ENCODE data around the gene NUP35.
A peak's percentile ranks its signal among the peaks of the same experiment; 100 is the strongest.

DNA sequence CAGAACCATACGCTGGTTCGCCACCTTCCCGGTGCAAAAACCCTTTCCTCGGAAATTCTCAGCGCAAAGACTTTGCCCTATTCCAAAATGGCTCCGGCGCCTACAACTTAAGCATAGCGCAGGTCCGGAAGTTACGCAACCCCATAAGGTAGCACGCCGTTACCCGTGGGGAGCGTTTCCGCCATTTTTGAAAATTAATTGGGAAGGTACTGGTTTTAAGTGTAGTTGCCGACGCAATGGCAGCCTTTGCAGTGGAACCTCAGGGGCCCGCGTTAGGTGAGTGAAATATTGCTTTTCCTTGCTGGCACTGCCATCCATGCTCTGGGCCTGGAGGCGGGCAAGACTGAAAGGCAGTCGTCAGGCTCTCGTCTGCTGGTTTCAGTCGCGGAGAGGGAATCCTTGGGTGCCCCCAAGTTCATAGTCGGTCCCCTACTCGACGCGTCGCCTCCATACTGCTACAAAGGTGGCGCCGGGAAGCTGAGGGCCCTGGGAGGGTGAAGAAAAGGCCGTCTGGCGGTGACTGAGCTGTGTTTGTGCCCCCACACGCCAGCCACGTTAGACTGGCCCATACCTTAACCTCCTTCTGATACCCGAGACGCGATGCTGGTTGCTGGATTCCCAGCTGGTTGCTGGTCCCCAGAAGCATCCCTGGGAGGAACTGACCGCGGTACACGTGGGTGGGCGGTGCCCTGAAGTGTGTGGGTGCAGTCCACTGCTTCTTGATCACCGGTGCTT lies at the start of gene NUP35:
- TF ChIP-seq HDAC2 (IDR thresholded peaks at IDR 0.05) (no peak), CEBPB (IDR thresholded peaks at IDR 0.05) (peak; percentile 96 to 99), FOSL2 (IDR thresholded peaks at IDR 0.05) (no peak), FOSL2 (CRISPR knock-in tag; IDR thresholded peaks at IDR 0.05) (0 out of 2 replicates have a peak, but pooled peaks have one; percentile 23), RFX5 (IDR thresholded peaks at IDR 0.05) (no peak), CBX2 (IDR thresholded peaks at IDR 0.05; ENCODE audit: borderline replicate concordance, low read depth) (no peak), FOXS1 (CRISPR knock-in tag; IDR thresholded peaks at IDR 0.05) (no peak), POLR2A (IDR thresholded peaks at IDR 0.05; ENCODE audit: low read length) (peak; percentile 45), JUNB (IDR thresholded peaks at IDR 0.05) (no peak)
- TF ChIP-seq, protein P1, sequence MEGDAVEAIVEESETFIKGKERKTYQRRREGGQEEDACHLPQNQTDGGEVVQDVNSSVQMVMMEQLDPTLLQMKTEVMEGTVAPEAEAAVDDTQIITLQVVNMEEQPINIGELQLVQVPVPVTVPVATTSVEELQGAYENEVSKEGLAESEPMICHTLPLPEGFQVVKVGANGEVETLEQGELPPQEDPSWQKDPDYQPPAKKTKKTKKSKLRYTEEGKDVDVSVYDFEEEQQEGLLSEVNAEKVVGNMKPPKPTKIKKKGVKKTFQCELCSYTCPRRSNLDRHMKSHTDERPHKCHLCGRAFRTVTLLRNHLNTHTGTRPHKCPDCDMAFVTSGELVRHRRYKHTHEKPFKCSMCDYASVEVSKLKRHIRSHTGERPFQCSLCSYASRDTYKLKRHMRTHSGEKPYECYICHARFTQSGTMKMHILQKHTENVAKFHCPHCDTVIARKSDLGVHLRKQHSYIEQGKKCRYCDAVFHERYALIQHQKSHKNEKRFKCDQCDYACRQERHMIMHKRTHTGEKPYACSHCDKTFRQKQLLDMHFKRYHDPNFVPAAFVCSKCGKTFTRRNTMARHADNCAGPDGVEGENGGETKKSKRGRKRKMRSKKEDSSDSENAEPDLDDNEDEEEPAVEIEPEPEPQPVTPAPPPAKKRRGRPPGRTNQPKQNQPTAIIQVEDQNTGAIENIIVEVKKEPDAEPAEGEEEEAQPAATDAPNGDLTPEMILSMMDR (IDR thresholded peaks at IDR 0.05): no peak
- TF ChIP-seq, protein P2, sequence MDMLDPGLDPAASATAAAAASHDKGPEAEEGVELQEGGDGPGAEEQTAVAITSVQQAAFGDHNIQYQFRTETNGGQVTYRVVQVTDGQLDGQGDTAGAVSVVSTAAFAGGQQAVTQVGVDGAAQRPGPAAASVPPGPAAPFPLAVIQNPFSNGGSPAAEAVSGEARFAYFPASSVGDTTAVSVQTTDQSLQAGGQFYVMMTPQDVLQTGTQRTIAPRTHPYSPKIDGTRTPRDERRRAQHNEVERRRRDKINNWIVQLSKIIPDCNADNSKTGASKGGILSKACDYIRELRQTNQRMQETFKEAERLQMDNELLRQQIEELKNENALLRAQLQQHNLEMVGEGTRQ (IDR thresholded peaks at IDR 0.05): peak; percentile 46
- TF ChIP-seq, protein P3, sequence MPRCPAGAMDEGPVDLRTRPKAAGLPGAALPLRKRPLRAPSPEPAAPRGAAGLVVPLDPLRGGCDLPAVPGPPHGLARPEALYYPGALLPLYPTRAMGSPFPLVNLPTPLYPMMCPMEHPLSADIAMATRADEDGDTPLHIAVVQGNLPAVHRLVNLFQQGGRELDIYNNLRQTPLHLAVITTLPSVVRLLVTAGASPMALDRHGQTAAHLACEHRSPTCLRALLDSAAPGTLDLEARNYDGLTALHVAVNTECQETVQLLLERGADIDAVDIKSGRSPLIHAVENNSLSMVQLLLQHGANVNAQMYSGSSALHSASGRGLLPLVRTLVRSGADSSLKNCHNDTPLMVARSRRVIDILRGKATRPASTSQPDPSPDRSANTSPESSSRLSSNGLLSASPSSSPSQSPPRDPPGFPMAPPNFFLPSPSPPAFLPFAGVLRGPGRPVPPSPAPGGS (IDR thresholded peaks at IDR 0.05): peak; percentile 55; the same call in 2 of the 3 replicates
- TF ChIP-seq, protein P4, sequence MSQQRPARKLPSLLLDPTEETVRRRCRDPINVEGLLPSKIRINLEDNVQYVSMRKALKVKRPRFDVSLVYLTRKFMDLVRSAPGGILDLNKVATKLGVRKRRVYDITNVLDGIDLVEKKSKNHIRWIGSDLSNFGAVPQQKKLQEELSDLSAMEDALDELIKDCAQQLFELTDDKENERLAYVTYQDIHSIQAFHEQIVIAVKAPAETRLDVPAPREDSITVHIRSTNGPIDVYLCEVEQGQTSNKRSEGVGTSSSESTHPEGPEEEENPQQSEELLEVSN (IDR thresholded peaks at IDR 0.05; ENCODE audit: borderline replicate concordance, low read depth): no peak; the same call in 1 of the 2 replicates

Measured in A549 (cell line).